Endothelial cell of hepatic sinusoid (primary cell): ENCODE results near the gene PTGDR.

Experiments
- in situ Hi-C: cut with HindIII; loops from 2 replicates; pipeline ENCODE4 v1.10.0; 2017; ENCODE audit warnings: low sequenced_read_pairs

Gene PTGDR

GRCh38 chr14:52267501-52268278, at the start of gene PTGDR:
TSS of gene PTGDR (plus strand) at chr14:52267698. CDS start at chr14:52267815, 117 bp downstream.
- in situ Hi-C loops: no loop called here

- in situ Hi-C loops: no loop called here
Observed at GRCh38 chr14:52219488-52220084, 47.9 kb upstream of the PTGDR start.

GRCh38 chr14:52220924-52221811, 46.3 kb upstream of the PTGDR start:
- in situ Hi-C loops: no loop called here

- in situ Hi-C loops: no loop called here
Observed at GRCh38 chr14:52222901-52223300, 44.6 kb upstream of the PTGDR start.

GRCh38 chr14:52227619-52228222, 39.8 kb upstream of the PTGDR start:
- in situ Hi-C loops: loop anchor here (5.0 kb wide), 1 partner anchor 55 kb away; no protein-coding TSS in a partner anchor

GRCh38 chr14:52233693-52234092, 33.8 kb upstream of the PTGDR start:
- in situ Hi-C loops: no loop called here

GRCh38 chr14:52235434-52235833, 32.1 kb upstream of the PTGDR start:
- in situ Hi-C loops: no loop called here

GRCh38 chr14:52235866-52236510, 31.5 kb upstream of the PTGDR start:
- in situ Hi-C loops: no loop called here

- in situ Hi-C loops: no loop called here
Observed at GRCh38 chr14:52238682-52239081, 28.8 kb upstream of the PTGDR start.

- in situ Hi-C loops: no loop called here
Observed at GRCh38 chr14:52240623-52241022, 26.9 kb upstream of the PTGDR start.

GRCh38 chr14:52241087-52241793, 26.3 kb upstream of the PTGDR start:
- in situ Hi-C loops: no loop called here

- in situ Hi-C loops: no loop called here
Observed at GRCh38 chr14:52244328-52244727, 23.2 kb upstream of the PTGDR start.

- in situ Hi-C loops: no loop called here
Observed at GRCh38 chr14:52244997-52245396, 22.5 kb upstream of the PTGDR start.

GRCh38 chr14:52248057-52248456, 19.4 kb upstream of the PTGDR start:
- in situ Hi-C loops: no loop called here

- in situ Hi-C loops: no loop called here
Observed at GRCh38 chr14:52251724-52252123, 15.8 kb upstream of the PTGDR start.

- in situ Hi-C loops: no loop called here
Observed at GRCh38 chr14:52253503-52253902, 14.0 kb upstream of the PTGDR start.

- in situ Hi-C loops: no loop called here
Observed at GRCh38 chr14:52254086-52254485, 13.4 kb upstream of the PTGDR start.

GRCh38 chr14:52258783-52259182, 8.7 kb upstream of the PTGDR start:
- in situ Hi-C loops: no loop called here

GRCh38 chr14:52259434-52259833, 8.1 kb upstream of the PTGDR start:
- in situ Hi-C loops: no loop called here

GRCh38 chr14:52262600-52262999, 4.9 kb upstream of the PTGDR start:
- in situ Hi-C loops: no loop called here
